Nephron (organoid): Measurements from ENCODE around the gene OBSCN.
"Not testable (repeated sequence)": the region's sequence is repeated elsewhere in the genome, so short reads cannot be mapped to it uniquely, and the experiment has no call there.

Experiments used
- H3K27ac Mint-ChIP-seq, 3 experiments: 2 replicates each; pipeline ENCODE4 v1.8.0; 2020; ENCODE audit warnings: mixed read lengths in 3 of 3, mild to moderate bottlenecking in 2 of 3, moderate library complexity in 1 of 3
- H3K27me3 Mint-ChIP-seq: 2 replicates; pipeline ENCODE4 v1.8.0; 2021; ENCODE audit warnings: low read depth, mild to moderate bottlenecking, moderate library complexity, mixed read lengths
- H3K36me3 Mint-ChIP-seq: 2 replicates; pipeline ENCODE4 v1.8.0; 2020; ENCODE audit warnings: low read depth, mixed read lengths
- H3K4me1 Mint-ChIP-seq: 2 replicates; pipeline ENCODE4 v1.8.0; 2020; ENCODE audit warnings: mixed read lengths
- H3K4me3 Mint-ChIP-seq, 3 experiments: 2 replicates each; pipeline ENCODE4 v1.8.0; 2020; ENCODE audit warnings: mild to moderate bottlenecking in 3 of 3, mixed read lengths in 3 of 3, moderate library complexity in 2 of 3
- H3K9me3 Mint-ChIP-seq: 2 replicates; pipeline ENCODE4 v1.8.0; 2020; ENCODE audit warnings: mixed read lengths
- CTCF ChIP-seq, 3 experiments: fragments of 200-600 bp; sonication (generic); IDR thresholded peaks; one replicate each; pipeline ENCODE4 v1.5.0; 2021; ENCODE audit warnings: antibody characterized with exemption in 3 of 3; ENCODE audit not compliant: unreplicated experiment in 3 of 3

OBSCN gene

GRCh38 chr1:228170666-228171065, 37.2 kb upstream of the OBSCN start:
- no peak for TF ChIP-seq CTCF (IDR thresholded peaks at IDR 0.05; ENCODE audit: unreplicated experiment in 3 of 3)
- H3K27me3 Mint-ChIP-seq = no peaks in the 10 kb centered on the region
- H3K9me3 Mint-ChIP-seq = no peaks in the 10 kb centered on the region
- H3K4me1 Mint-ChIP-seq = peaks cover 10% of the 10 kb centered on the region
- H3K27ac Mint-ChIP-seq = no peak overlapping the region
- no peaks in the 10 kb centered on the region for H3K36me3 Mint-ChIP-seq
- no peak overlapping the region for H3K4me3 Mint-ChIP-seq

GRCh38 chr1:228171221-228171891, 36.5 kb upstream of the OBSCN start:
- no peak for TF ChIP-seq CTCF (IDR thresholded peaks at IDR 0.05; ENCODE audit: unreplicated experiment in 3 of 3)
- Mint-ChIP-seq H3K4me1 (peaks cover 10% of the 10 kb centered on the region), H3K36me3 (no peaks in the 10 kb centered on the region), H3K27me3 (no peaks in the 10 kb centered on the region), H3K27ac (no peak overlapping the region), H3K9me3 (no peaks in the 10 kb centered on the region), H3K4me3 (no peak overlapping the region)

GRCh38 chr1:228172591-228173527, 35.0 kb upstream of the OBSCN start:
- Mint-ChIP-seq H3K27ac (no peak overlapping the region), H3K36me3 (no peaks in the 10 kb centered on the region)
- TF ChIP-seq CTCF (IDR thresholded peaks at IDR 0.05; ENCODE audit: unreplicated experiment in 3 of 3) = no peak

GRCh38 chr1:228173528-228174481, 34.0 kb upstream of the OBSCN start:
- H3K9me3 Mint-ChIP-seq, H3K4me1 Mint-ChIP-seq, H3K4me3 Mint-ChIP-seq, H3K27me3 Mint-ChIP-seq, H3K27ac Mint-ChIP-seq, H3K36me3 Mint-ChIP-seq: not testable (repeated sequence)

More at GRCh38 chr1:228172591-228173527, 35.0 kb upstream of the OBSCN start:
- no peaks in the 10 kb centered on the region for H3K9me3 Mint-ChIP-seq
- H3K4me3 Mint-ChIP-seq = no peak overlapping the region
- no peaks in the 10 kb centered on the region for H3K27me3 Mint-ChIP-seq
- H3K4me1 Mint-ChIP-seq = peaks cover 2% of the 10 kb centered on the region

GRCh38 chr1:228174482-228175315, 33.1 kb upstream of the OBSCN start:
- H3K9me3 Mint-ChIP-seq = no peaks in the 10 kb centered on the region
- TF ChIP-seq CTCF (IDR thresholded peaks at IDR 0.05; ENCODE audit: unreplicated experiment in 3 of 3) = no peak
- H3K4me3 Mint-ChIP-seq = no peak overlapping the region
- H3K36me3 Mint-ChIP-seq = peaks cover 5% of the 10 kb centered on the region
- H3K4me1 Mint-ChIP-seq = peaks cover 4% of the 10 kb centered on the region
- no peaks in the 10 kb centered on the region for H3K27me3 Mint-ChIP-seq
- H3K27ac Mint-ChIP-seq = no peak overlapping the region
